ENCODE results near the gene RFT1.

DNA sequence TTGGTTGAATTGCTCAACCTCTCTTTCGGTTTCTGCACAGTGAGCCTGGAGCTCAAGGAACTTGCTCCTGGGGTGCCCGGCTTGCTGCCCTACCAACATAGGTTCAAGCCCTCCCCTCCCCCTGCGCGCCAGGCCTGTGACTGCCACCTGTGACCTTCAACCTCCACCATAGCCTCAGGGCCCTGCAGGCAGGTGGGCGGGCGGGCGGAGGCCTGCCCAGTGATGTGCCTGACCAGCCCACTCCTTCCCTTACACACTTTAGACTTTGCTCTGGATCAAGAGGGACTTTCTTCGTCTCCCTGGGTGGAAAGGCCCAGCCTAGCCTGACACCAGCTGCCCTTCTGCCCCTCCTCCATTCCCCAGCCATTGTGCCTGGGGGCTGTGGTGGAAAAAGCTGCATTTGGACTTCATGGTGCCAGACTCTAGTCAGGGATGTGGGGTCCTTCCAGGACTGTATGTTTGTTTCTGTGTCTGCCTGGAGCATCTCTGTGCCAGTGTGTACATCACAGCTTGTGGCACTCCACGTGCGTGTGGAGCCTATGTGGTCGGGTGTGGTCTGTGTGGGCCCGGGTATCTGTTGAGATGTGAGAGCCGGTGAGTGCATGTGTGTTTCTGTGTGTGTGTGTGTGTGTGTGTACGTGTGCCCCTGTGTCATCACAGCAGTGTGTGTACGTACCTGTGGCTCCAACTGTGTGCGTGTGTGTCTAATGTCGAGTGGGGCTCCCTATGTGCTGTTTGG, 40.3 kb upstream of the RFT1 start:
- TF ChIP-seq, protein P1, sequence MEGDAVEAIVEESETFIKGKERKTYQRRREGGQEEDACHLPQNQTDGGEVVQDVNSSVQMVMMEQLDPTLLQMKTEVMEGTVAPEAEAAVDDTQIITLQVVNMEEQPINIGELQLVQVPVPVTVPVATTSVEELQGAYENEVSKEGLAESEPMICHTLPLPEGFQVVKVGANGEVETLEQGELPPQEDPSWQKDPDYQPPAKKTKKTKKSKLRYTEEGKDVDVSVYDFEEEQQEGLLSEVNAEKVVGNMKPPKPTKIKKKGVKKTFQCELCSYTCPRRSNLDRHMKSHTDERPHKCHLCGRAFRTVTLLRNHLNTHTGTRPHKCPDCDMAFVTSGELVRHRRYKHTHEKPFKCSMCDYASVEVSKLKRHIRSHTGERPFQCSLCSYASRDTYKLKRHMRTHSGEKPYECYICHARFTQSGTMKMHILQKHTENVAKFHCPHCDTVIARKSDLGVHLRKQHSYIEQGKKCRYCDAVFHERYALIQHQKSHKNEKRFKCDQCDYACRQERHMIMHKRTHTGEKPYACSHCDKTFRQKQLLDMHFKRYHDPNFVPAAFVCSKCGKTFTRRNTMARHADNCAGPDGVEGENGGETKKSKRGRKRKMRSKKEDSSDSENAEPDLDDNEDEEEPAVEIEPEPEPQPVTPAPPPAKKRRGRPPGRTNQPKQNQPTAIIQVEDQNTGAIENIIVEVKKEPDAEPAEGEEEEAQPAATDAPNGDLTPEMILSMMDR (IDR thresholded peaks at IDR 0.05): no peak
- no peak for TF ChIP-seq POLR2A (IDR thresholded peaks at IDR 0.05)
